ENCODE measurements around the gene SLC22A16. TPM values are rescaled to one million over a fixed set of nuclear protein-coding genes. Genes with fewer than 3 reads are reported as not detected.

SLC22A16 gene
- polyA plus RNA-seq, 1 of the 3 experiments (the other 2 are of a cell fraction) = not detected

GRCh38 chr6:110459137-110459536, 17.3 kb downstream of the SLC22A16 start:
- TF ChIP-seq TAF1 (IDR thresholded peaks at IDR 0.05; ENCODE audit: borderline replicate concordance, low read depth, low read length) (no peak), RAD21 (IDR thresholded peaks at IDR 0.05; ENCODE audit: low read length) (no peak), RFX5 (IDR thresholded peaks at IDR 0.05; ENCODE audit: low read length) (no peak), POLR2AphosphoS5 (IDR thresholded peaks at IDR 0.05; ENCODE audit: low read depth, low read length) (no peak), NFIC (IDR thresholded peaks at IDR 0.05; ENCODE audit: borderline replicate concordance) (no peak), PBX3 (IDR thresholded peaks at IDR 0.05) (no peak), GATA2 (CRISPR knock-in tag; IDR thresholded peaks at IDR 0.05) (no peak), USF2 (IDR thresholded peaks at IDR 0.05; ENCODE audit: borderline replicate concordance, low read depth, low read length) (no peak), FOXJ3 (CRISPR knock-in tag; IDR thresholded peaks at IDR 0.05) (no peak), TEAD4 (IDR thresholded peaks at IDR 0.05; ENCODE audit: borderline replicate concordance, insufficient read depth) (no peak), MAX (IDR thresholded peaks at IDR 0.05; ENCODE audit: low read depth) (no peak), IRF3 (IDR thresholded peaks at IDR 0.05; ENCODE audit: low read depth, low read length) (no peak), SMC3 (IDR thresholded peaks at IDR 0.05; ENCODE audit: low read depth, low read length) (no peak), NRF1 (IDR thresholded peaks at IDR 0.05; ENCODE audit: low read depth, low read length) (no peak), GABPA (IDR thresholded peaks at IDR 0.05; ENCODE audit: low read depth) (no peak), EP300 (IDR thresholded peaks at IDR 0.05; ENCODE audit: borderline replicate concordance in 1 of 2, low read depth in 1 of 2, low read length in 1 of 2) (no peak), USF1 (IDR thresholded peaks at IDR 0.05; ENCODE audit: borderline replicate concordance, low read depth) (no peak), RCOR1 (IDR thresholded peaks at IDR 0.05; ENCODE audit: low read length) (no peak)
- H3K4me2 ChIP-seq = no peak overlapping the region
- CTCF ChIA-PET = interaction anchor here (1.2 kb wide), 1 partner anchor 12 kb away, joined by 3 read pairs; no protein-coding TSS in a partner anchor
- 21% methylated on average over 2 of the region's 2 CpGs for WGBS (ENCODE audit: low lambda C conversion rate)
- H3K36me3 ChIP-seq (replicated peaks in 1 of 2; ENCODE audit: control insufficient read depth in 1 of 2, insufficient read depth in 2 of 2, low read length in 1 of 2) = no peaks in the 10 kb centered on the region
- H3K4me3 ChIP-seq (ENCODE audit: low read depth in 2 of 2, low read length in 1 of 2) = no peak overlapping the region
- H2AFZ ChIP-seq (ENCODE audit: low read depth) = no peak overlapping the region
- H3F3A ChIP-seq (replicated peaks; ENCODE audit: insufficient read depth) = no peaks in the 10 kb centered on the region
- H3K27ac ChIP-seq (ENCODE audit: low read depth in 2 of 2, low read length in 1 of 2) = no peak overlapping the region
- no peaks in the 10 kb centered on the region for H3K4me1 ChIP-seq (ENCODE audit: control insufficient read depth in 1 of 2, insufficient read depth in 2 of 2, low read depth in 1 of 2, low read length in 1 of 2)
- H4K20me1 ChIP-seq (ENCODE audit: insufficient read depth) = no peaks in the 10 kb centered on the region
- H3K9me2 ChIP-seq = no peaks in the 10 kb centered on the region
- no peak for DNase-seq
- POLR2A ChIA-PET = no interaction called here
- H3K9ac ChIP-seq = no peak overlapping the region
- H3K27me3 ChIP-seq (ENCODE audit: insufficient read depth) = no peaks in the 10 kb centered on the region
- no peaks in the 10 kb centered on the region; the same call in 1 of the 2 replicates for H3K9me3 ChIP-seq
- H3K79me2 ChIP-seq (ENCODE audit: insufficient read depth) = no peaks in the 10 kb centered on the region

Measured in SK-N-SH (cell line).